NCI-H2029 (cell line): Measurements from ENCODE around the gene APOF.
"Not testable (repeated sequence)": the region's sequence is repeated elsewhere in the genome, so short reads cannot be mapped to it uniquely, and the experiment has no call there.

Source experiments
- DNase-seq: peaks from one replicate; lab custom pipeline; 2025; lab: John Stamatoyannopoulos, UW

Gene APOF, protein sequence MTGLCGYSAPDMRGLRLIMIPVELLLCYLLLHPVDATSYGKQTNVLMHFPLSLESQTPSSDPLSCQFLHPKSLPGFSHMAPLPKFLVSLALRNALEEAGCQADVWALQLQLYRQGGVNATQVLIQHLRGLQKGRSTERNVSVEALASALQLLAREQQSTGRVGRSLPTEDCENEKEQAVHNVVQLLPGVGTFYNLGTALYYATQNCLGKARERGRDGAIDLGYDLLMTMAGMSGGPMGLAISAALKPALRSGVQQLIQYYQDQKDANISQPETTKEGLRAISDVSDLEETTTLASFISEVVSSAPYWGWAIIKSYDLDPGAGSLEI

DNA sequence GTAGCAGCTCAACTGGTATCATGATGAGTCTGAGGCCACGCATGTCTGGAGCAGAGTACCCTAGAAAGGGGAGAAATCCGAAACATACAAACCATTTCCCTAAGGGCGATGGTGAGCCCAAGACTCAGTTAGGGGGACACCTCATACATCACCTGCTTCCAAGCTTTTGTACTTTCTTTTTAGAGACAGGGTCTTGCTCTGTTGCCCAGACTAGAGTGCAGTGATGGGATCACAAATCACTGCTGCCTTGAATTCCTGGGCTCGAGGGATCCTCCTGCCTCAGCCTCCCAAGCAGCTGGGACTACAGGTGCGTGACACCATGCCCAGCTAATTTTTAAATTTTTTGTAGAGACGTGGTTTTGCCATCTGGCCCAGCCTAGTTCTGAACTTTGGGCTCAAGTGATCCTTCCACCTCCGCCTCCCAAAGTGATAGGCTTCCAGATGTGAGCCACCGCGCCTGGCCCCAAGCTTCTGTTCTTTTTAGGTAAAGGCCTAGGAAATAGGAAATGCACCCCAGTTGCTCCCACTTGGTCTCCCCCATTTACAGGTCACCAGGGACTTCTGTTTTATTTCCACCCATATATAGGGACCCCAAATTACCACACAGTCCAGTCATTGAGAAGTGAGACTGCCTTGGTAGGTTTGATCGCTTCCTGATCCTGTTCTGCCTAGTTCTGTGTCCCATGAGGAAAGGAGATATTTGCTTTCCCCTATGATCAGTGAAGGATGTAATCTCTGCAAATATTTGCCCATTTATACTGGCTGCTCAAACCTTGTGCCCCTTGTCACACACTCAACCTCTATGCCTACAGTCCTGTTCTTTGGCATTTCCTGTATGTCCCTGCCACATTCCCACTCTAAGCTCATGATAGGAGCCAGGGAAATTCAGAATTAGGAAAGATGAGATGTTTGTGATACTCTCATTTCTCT is at the start of gene APOF:
Gene APOF, minus strand, starts transcription at position 728 of the 930 bp plus-strand sequence. Its CDS starts 112 bp downstream, at position 616.
- DNase-seq = peak; percentile 56

DNA sequence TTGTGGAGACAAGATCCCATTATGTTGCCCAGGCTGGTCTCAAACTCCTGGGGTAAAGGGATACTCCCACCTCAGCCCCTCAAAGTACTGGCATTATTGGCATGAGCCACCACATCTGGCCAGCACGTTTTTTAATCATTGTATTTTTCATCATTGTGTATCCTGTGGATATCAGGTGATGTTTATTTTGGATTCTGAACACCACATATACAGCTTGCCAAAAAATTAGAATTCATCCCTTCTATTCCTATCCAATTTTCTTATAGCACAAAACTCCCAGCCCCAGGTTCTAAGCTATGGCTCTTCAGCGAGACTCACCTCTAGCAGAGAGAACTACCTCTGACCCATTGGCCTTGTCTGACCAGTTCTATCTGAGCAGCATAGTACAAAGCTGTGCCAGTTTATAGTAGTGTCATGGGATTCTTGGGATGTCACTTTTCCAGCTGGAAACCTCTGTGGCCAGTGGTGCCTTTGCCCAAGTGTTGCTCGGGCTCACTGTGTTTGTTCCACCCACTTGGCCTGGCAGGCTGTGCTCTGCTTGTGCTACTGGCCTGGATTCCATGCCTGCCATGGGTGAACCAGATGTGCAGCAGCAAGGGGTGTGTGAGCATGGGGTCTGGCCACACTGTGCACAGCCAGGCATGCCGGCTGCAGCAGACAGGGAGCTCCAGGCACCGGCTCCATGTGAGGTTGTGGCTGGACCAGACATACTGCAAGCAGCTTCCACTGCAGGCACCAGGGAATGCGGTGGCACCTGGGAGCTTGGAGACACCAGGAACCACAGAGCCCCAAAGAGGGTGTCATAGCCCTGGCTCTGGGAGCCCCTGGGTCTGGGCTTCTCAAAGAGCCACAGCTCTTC is 49.4 kb upstream of the APOF start:
- DNase-seq = no peak

DNA sequence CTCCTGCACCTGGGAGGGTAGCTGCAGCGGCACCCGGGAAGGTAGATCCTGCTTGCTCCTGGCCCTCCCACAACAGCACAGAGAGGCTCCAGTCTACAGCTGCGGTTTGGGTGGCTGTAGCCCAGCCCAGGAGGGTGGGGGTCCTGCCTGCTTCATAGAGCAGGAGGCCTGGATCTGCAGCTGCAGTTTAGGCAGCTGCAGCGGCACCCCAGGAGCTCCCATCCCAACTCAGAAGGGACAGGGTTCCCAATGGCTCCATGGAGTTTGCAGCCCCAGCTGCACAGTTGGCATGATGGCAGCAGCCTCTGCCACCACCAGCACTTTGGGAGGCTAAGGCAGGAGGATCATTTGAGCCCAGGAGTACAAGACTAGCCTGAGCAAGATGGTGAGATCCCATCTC is 48.1 kb upstream of the APOF start:
- DNase-seq = no peak

DNA sequence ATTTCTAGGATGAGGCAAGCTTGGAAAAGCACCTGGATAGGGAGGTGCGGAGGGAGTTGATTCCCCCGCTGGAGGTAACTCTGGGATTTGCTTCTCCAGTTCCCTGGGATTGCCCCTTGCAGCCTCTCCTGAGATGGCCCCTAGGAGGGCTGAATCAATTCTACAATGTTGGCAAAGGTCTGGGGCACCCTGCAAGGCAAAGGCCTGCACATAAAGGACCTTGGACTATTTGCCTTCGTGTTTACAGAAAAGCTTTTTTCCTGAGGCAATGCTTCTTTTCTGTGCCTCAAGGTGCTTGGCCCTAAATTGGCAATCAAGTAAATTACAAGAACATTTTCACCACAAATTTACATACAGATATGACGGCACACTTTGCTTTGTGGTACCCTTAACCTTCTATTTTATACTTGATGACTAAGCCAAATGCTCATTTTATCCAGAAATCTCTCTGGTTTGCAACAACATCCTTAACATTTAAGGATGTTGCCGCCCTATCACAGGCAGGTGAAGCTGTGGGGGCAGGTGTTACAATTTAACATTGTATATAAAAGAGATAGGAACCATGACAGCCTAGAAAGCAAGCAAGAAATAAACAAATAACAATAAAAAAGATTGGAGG is 46.3 kb upstream of the APOF start:
- no peak for DNase-seq

DNA sequence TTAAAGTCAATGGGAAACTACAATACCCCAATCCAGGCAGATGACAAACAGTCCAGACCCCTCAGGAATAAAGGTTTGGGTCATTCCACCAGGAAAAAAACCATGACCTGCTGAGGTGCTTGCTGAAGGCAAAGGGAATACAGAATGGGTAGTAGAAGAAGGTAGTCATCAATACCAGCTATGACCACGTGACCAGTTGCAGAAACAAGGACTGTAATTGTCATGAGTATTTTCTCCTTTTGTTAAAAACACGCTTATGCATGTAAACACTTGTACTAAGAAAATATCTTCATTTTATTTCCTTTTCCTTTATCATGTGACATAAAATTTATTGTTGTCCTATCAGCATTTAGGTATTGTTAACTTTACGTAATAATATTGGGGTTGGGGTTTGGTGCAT is 41.6 kb upstream of the APOF start:
- not testable (repeated sequence) for DNase-seq

DNA sequence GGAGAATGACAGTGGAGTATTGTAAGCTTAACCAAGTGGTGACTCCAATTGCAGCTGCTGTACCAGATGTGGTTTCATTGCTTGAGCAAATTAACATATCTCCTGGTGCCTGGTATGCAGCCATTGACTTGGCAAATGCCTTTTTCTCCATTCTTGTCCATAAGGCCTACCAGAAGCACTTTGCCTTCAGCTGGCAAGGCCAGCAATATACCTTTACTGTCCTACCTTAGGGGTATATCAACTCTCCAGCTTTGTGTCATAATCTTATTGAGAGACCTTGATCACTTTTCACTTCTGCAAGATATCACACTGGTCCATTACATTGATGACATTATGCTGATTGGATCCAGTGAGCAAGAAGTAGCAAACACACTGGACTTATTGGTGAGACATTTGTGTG is 39.0 kb upstream of the APOF start:
- DNase-seq = not testable (repeated sequence)

DNA sequence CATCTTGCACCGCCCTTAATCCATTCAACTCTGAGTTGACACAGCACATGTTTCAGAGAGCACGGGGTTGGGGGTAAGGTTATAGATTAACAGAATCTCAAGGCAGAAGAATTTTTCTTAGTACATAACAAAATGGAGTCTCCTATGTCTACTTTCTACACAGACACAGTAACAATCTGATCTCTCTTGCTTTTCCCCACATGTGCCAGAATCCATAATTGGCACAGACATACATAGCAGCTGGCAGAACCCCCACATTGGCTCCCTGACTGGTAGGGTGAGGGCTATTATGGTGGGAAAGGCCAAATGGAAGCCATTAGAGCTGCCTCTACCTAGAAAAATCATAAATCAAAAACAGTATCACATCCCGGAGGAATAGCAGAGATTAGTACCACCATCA is 38.5 kb upstream of the APOF start:
- not testable (repeated sequence) for DNase-seq

DNA sequence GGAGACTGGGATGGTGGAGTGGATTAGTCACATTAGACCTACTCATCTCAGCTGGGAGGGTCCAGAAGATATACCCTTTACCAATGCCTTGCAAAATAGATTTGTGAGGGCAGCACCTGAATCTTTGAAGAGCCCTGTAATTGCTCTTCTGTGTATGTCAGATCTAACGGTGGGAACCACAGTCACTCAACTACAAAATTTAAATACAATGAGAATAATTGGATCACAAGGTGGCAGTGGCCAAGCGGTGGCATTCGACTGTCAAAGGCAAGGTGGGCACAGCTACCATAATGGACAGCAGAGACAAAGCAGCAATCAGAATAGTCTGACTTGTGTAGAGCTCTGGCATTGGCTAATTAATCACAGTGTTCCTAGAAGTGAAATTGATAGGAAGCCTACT is 36.8 kb upstream of the APOF start:
- DNase-seq = not testable (repeated sequence)

DNA sequence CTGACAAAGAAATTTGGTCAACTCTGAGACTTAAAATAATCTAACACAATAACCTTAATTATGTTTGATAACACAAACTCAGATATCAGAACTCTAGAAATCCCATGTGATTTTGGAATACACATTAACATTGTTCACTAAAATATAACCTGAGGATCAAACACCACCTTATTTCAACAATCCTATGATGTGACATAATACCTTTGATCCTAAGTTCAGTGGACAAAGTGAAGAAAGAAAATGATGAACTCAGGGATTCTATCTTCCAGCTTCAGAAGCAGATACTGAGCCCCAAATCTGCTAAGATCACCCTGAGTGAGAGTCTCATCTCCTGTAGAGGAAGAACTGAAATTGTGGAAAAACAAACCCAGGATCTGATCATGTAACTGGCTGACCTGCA is 35.7 kb upstream of the APOF start:
- no peak for DNase-seq

DNA sequence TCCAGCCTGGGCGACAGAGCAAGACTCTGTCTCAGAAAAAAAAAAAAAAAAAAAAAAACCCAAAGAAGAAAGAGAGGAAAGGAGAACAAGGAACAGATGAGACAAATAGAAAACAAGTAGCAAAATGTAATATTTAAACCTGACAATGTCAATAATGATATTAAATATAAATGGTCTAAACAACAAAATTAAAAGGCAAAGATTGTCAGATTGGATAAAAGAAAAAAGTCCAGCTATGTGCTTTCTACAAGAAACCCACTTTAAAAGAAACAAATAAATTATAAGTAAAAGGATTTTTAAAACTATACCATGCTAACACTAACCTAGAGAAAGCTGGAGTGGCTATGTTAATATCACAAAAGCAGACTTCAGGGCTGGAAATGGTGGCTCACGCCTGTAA is 29.7 kb upstream of the APOF start:
- DNase-seq = no peak

DNA sequence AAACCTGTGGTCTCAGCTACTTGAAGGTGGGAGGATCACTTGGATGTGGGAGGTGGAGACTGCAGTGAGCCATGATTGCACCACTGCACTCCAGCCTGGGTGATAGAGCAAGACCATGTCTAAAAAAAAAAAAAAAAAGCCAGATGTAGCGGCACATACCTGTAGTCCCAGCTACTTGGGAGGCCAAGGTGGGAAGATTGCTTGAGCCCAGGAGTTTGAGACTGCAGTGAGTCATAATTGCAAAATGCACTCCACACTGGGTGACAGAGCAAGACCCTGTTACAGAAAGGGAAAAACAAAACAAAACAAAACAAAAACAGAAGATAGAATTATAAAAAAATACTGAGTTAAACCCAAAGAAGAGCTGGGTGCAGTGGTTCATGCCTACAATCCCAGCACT is 29.1 kb upstream of the APOF start:
- no peak for DNase-seq

DNA sequence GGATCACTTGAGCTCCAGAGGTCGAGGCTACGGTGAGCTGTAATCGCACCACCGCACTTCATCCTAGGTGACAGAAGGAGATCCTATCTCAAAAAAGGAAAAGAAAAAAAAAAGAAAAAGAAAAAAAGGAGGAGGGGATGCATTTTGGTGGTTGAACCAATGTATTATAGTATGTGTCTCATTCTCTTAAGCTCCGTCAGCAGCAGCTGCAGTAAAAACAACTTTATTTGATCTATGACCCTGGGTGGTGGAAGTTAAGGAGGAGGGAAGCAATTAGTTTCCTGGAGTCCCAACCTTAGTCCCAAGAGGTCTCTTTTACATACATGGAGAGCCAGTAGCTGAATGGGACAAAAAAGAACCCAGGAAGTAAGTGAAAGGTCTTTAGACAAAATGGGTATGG is 26.8 kb upstream of the APOF start:
- no peak for DNase-seq

DNA sequence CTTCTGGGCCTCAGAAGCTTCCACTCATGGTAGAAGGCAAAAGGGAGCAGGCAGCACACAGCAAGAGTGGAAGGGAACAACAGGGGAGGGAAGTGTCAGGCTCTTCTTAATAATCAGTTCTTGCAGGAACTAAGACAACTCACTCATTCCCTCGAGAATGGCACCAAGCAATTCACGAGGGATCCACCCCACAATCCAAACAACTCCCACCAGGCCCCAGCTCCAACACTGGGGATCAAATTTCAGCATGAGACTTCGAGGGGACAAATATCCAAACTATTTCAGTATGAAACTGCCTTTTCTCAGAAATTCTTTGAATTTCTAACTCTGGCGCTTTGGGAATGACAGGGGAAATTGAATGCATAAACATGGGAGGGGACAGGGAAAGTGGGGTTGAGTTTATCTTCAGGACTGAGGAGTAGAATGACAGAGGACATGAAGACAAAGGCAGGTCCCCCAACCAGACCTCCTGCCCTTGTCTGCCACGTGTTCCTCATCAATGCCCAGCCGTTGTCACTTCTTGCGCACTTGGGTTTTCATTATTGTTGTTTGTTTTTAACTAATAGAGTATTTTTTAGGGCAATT is 24.6 kb upstream of the APOF start:
- no peak for DNase-seq

DNA sequence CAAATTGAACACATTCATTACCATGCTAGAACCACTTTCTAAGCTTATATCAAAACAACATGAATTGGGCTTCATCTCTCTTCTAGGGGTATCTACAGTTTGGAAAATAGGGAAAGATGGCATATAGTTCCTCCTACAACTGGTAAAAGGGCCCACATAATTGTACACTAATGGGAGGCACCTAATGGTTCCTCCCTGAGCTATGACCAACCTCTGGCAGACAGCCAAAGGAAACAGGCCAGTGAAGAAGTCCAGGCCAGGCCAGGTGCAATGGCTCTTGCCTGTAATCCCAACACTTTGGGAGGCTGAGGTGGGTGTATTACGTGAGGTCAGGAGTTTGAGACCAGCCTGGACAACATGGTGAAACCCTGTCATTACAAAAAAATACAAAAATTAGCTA is 23.2 kb upstream of the APOF start:
- DNase-seq = peak; percentile 3

DNA sequence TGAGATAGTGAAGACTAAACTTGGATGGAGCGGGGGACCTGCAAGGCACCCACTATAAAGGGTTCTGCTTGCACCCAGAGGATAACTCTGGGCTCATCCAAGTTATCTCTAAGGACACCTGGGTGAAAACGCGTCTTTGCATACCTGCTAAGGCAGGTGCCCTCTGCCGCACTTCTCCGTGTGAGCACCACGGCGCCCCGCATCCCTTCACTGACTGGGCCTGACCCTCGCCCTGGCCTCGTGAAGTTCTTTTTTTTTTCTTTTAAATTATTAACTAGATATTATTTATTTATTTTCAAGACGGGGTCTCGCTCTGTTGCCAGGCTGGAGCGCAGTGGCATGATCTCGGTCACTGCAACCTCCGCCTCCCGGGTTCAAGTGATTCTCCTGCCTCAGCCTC is 20.0 kb upstream of the APOF start:
- no peak for DNase-seq

DNA sequence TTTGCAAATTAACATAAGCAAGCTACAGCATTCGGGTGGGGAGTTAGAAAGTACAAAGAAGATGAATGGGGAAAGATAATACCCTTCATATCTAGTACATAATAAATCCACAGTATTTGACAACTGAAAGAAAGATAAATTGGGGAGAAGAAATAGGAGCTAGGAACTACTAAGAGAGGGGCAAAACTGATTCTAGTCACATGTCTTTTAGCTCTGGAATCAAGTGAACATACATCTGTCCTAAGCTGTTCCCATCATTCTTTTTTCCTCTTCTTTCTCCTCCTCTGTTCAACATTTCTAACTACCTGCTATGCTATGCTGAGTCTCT is 15.3 kb upstream of the APOF start:
- no peak for DNase-seq

DNA sequence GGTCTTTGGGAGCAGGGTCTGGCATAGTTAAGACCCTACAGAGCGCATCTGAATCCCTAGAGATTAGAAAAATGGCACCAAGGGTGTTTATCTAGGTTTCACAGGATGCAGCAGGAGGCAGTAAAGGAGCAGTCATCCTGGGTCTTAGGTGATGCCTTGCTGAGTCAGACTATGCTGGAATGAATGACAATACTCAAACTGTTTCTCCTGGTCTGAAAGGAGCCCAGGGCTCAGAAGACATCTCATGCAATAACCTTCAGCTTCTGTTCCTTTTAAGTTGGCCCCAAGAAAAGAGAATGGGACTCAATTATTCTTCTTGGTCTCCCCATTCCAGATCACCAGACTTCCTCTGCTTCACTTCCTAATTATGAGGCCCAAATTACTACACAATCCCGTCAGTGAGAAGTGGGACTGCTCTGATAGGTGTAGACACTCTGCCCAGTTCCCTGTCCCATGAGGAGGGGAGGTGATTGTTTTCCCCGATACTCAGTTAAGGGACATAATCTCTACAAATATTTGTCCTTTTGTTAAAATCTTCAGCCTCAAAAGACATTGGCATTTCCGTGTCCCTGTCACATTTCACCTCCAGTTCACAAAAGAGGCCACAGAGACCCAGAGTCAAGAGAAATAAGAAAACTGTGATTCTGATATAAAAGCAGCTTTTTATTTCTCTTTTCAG is 14.8 kb upstream of the APOF start:
- no peak for DNase-seq

DNA sequence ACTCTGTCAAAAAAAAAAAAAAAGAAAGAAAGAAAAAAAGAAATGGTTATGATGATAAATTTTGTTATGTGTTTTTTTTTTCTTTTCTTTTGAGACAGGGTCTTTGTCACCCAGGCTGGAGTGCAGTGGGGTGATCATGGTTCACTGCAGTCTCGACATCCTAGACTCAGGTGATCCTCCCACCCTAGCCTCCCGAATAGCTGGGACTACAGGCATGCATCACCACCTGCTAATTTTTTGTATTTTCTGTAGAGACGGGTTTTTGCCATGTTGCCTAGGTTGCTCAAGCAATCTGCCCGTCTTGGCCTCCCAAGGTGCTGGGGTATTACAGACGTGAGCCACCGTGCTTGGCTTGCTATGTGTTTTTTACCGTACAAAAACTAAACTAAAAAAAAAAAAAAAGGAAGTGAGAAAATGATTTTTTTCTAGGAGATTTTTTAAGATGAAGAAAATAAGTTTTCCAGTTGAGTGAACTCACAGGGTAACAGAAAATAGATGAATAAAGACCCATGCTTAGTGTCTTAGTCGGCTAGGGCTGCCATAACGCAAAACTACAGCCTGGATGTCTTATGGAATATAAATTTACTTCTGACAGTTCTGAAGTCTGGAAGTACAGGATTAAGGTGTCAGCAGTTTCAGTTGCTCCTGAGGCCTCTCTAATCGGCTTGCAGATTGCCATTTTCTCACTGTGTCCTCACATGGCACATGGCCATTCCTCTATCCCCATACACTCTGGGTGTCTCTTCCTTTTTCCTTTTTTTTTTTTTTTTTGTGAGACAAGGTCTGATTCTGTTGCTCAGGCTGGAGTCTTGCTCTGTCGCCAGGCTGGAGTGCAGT is 13.2 kb upstream of the APOF start:
- DNase-seq = no peak

DNA sequence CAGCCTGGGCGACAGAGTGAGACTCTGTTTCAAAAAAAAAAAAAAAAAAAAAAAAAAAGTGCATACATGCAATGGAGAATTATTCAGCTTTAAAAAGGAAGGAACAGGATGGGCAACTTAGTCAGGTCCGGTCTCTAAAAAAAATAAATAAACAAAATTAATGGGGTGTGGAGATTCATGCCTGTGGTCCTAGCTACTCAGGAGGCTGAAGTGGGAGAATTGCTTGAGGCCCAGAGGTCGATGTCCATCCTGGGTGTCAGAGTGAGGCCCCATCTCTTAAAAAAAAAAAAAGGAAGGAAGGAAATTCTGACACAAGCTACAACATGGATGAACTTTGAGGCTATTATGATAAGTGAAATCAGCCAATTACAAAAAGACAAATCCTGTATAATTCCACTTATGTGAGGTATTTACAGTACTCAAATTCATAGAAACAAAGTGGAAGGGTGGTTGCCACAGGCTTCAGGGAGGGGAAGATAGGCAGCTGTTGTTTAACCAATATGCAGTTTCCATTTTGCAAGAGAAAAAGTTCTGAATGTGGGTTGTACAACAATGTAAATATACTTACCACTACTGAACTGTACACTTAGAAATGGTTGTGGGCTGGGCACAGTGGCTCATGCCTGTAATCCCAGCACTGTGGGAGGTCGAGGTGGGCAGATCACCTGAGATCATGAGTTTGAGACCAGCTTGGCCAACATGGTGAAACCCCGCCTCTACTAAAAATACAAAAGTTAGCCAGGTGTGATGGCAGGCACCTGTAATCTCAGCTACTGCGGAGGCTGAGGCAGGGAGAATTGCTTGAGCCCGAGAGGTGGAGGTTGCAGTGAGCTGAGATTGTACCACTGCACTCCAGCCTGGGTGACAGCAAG is 12.3 kb upstream of the APOF start:
- no peak for DNase-seq
